ENCODE measurements around the gene FHIT. TPM values are rescaled to one million over a fixed set of nuclear protein-coding genes. Genes with fewer than 3 reads are reported as not detected.

FHIT gene
- total RNA-seq, 1 experiment from 2014 or later, result 20.1 TPM

DNA sequence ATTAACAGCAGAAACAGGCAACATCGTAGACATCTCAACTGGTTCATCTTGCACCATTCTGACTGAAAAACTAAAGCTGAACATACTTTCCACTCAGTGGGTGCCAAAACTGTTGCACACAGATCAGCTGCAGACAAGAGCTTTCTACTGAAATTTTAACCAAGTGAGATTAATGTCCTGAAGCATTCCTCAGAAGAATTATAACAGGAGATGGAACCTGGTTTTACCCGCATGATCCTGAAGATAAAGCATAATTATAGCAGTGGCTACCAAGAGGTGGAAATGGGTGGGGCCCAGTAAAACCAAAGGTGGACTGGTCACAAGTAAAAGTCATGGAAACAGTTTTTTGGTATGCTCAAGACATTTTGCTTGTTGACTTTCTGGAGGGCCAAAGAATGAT is 858.8 kb downstream of the FHIT start:
- intact Hi-C loops (cut with micrococcal nuclease), result no loop called here
- Mint-ChIP-seq H3K27me3 (ENCODE audit: insufficient read depth, unreplicated experiment) (no peaks in the 10 kb centered on the region), H3K4me1 (ENCODE audit: insufficient read depth, unreplicated experiment) (no peaks in the 10 kb centered on the region), H3K9me3 (ENCODE audit: unreplicated experiment) (no peaks in the 10 kb centered on the region), H3K27ac (ENCODE audit: low read depth, unreplicated experiment) (no peak overlapping the region), H3K4me3 (ENCODE audit: unreplicated experiment) (no peak overlapping the region), H3K36me3 (ENCODE audit: insufficient read depth, unreplicated experiment) (no peaks in the 10 kb centered on the region)
- POLR2A ChIA-PET, result no interaction called here
- no TSS peak for BruUV-seq (replicated peaks)
- TF ChIP-seq, protein P1, sequence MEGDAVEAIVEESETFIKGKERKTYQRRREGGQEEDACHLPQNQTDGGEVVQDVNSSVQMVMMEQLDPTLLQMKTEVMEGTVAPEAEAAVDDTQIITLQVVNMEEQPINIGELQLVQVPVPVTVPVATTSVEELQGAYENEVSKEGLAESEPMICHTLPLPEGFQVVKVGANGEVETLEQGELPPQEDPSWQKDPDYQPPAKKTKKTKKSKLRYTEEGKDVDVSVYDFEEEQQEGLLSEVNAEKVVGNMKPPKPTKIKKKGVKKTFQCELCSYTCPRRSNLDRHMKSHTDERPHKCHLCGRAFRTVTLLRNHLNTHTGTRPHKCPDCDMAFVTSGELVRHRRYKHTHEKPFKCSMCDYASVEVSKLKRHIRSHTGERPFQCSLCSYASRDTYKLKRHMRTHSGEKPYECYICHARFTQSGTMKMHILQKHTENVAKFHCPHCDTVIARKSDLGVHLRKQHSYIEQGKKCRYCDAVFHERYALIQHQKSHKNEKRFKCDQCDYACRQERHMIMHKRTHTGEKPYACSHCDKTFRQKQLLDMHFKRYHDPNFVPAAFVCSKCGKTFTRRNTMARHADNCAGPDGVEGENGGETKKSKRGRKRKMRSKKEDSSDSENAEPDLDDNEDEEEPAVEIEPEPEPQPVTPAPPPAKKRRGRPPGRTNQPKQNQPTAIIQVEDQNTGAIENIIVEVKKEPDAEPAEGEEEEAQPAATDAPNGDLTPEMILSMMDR (IDR thresholded peaks at IDR 0.05; ENCODE audit: unreplicated experiment), result no peak
- DNase-seq (ENCODE audit: unreplicated experiment), result no peak
- CTCF ChIA-PET, result no interaction called here

GRCh38 chr3:60391292-60391691 is 860.0 kb downstream of the FHIT start:
- intact Hi-C loops (cut with micrococcal nuclease), result no loop called here
- H3K27me3 Mint-ChIP-seq (ENCODE audit: insufficient read depth, unreplicated experiment), result no peaks in the 10 kb centered on the region

GRCh38 chr3:60388731-60389130 is 862.5 kb downstream of the FHIT start:
- DNase-seq (ENCODE audit: unreplicated experiment), result no peak
- H3K27ac Mint-ChIP-seq (ENCODE audit: low read depth, unreplicated experiment), result no peak overlapping the region
- BruUV-seq (replicated peaks), result no TSS peak
- H3K4me1 Mint-ChIP-seq (ENCODE audit: insufficient read depth, unreplicated experiment), result no peaks in the 10 kb centered on the region
- no peak overlapping the region for H3K4me3 Mint-ChIP-seq (ENCODE audit: unreplicated experiment)
- H3K9me3 Mint-ChIP-seq (ENCODE audit: unreplicated experiment), result no peaks in the 10 kb centered on the region
- TF ChIP-seq, protein P1 (IDR thresholded peaks at IDR 0.05; ENCODE audit: unreplicated experiment), result no peak
- intact Hi-C loops (cut with micrococcal nuclease), result no loop called here
- ChIA-PET POLR2A (no interaction called here), CTCF (no interaction called here)
- H3K36me3 Mint-ChIP-seq (ENCODE audit: insufficient read depth, unreplicated experiment), result no peaks in the 10 kb centered on the region
- H3K27me3 Mint-ChIP-seq (ENCODE audit: insufficient read depth, unreplicated experiment), result no peaks in the 10 kb centered on the region

More at GRCh38 chr3:60391292-60391691, 860.0 kb downstream of the FHIT start:
- CTCF ChIA-PET, result interaction anchor here (0.6 kb wide), 1 partner anchor 1660 kb away, joined by 3 read pairs; no protein-coding TSS in a partner anchor
- no peaks in the 10 kb centered on the region for H3K4me1 Mint-ChIP-seq (ENCODE audit: insufficient read depth, unreplicated experiment)
- no peaks in the 10 kb centered on the region for H3K36me3 Mint-ChIP-seq (ENCODE audit: insufficient read depth, unreplicated experiment)
- H3K4me3 Mint-ChIP-seq (ENCODE audit: unreplicated experiment), result no peak overlapping the region
- H3K9me3 Mint-ChIP-seq (ENCODE audit: unreplicated experiment), result no peaks in the 10 kb centered on the region
- DNase-seq (ENCODE audit: unreplicated experiment), result no peak
- TF ChIP-seq, protein P1 (IDR thresholded peaks at IDR 0.05; ENCODE audit: unreplicated experiment), result no peak
- H3K27ac Mint-ChIP-seq (ENCODE audit: low read depth, unreplicated experiment), result no peak overlapping the region
- no TSS peak for BruUV-seq (replicated peaks)
- POLR2A ChIA-PET, result no interaction called here

GRCh38 chr3:60386306-60386705 is 864.9 kb downstream of the FHIT start:
- no TSS peak for BruUV-seq (replicated peaks)
- intact Hi-C loops (cut with micrococcal nuclease), result no loop called here
- Mint-ChIP-seq H3K27me3 (ENCODE audit: insufficient read depth, unreplicated experiment) (no peaks in the 10 kb centered on the region), H3K4me3 (ENCODE audit: unreplicated experiment) (no peak overlapping the region), H3K4me1 (ENCODE audit: insufficient read depth, unreplicated experiment) (no peaks in the 10 kb centered on the region), H3K27ac (ENCODE audit: low read depth, unreplicated experiment) (no peak overlapping the region), H3K9me3 (ENCODE audit: unreplicated experiment) (no peaks in the 10 kb centered on the region), H3K36me3 (ENCODE audit: insufficient read depth, unreplicated experiment) (no peaks in the 10 kb centered on the region)
- POLR2A ChIA-PET, result no interaction called here
- CTCF ChIA-PET, result no interaction called here
- TF ChIP-seq, protein P1 (IDR thresholded peaks at IDR 0.05; ENCODE audit: unreplicated experiment), result no peak
- DNase-seq (ENCODE audit: unreplicated experiment), result no peak

All from MCF 10A (cell line).